HEK293 (cell line): ENCODE measurements around the gene ZNF385D.

Experiments
- CTCF ChIP-seq: fragments of 450-650 bp; formaldehyde crosslinking; IDR thresholded peaks from 2 replicates; pipeline ENCODE4 v1.5.1; 2016; ENCODE audit warnings: missing biosample characterization, missing genetic modification characterization
- HOXA7 ChIP-seq: sonication (generic); formaldehyde crosslinking; IDR thresholded peaks from 2 replicates; pipeline ENCODE4 v1.8.1; 2022; ENCODE audit warnings: missing genetic modification reagents, borderline replicate concordance
- KLF17 ChIP-seq: fragments of 450-650 bp; formaldehyde crosslinking; IDR thresholded peaks from 2 replicates; pipeline ENCODE4 v1.5.1; 2016; ENCODE audit warnings: missing biosample characterization, missing genetic modification characterization
- SETDB1 ChIP-seq: IDR thresholded peaks from one replicate; pipeline ENCODE4 v1.6.1; 2017; ENCODE audit warnings: mild to moderate bottlenecking, low read length, moderate library complexity, mixed read lengths; ENCODE audit not compliant: insufficient read length
- YY1 ChIP-seq: fragments of 450-650 bp; formaldehyde crosslinking; IDR thresholded peaks from 2 replicates; pipeline ENCODE4 v1.5.1; 2018; ENCODE audit warnings: missing biosample characterization, missing genetic modification characterization
- ZBTB7A ChIP-seq: fragments of 450-650 bp; formaldehyde crosslinking; IDR thresholded peaks from 2 replicates; pipeline ENCODE4 v1.5.1; 2016; ENCODE audit warnings: low read depth, missing biosample characterization, missing genetic modification characterization
- ZFP41 ChIP-seq: fragments of 450-650 bp; formaldehyde crosslinking; IDR thresholded peaks from 2 replicates; pipeline ENCODE4 v1.5.1; 2016; ENCODE audit warnings: missing biosample characterization, missing genetic modification characterization, borderline replicate concordance
- ZNF133 ChIP-seq: fragments of 450-650 bp; formaldehyde crosslinking; IDR thresholded peaks from 2 replicates; pipeline ENCODE4 v1.5.1; 2016; ENCODE audit warnings: missing biosample characterization, missing genetic modification characterization
- ZNF398 ChIP-seq: fragments of 450-650 bp; formaldehyde crosslinking; IDR thresholded peaks from 2 replicates; pipeline ENCODE4 v1.5.1; 2017; ENCODE audit warnings: missing biosample characterization, missing genetic modification characterization
- ZNF530 ChIP-seq: fragments of 450-650 bp; formaldehyde crosslinking; IDR thresholded peaks from 2 replicates; pipeline ENCODE4 v1.5.1; 2016; ENCODE audit warnings: low read depth, missing biosample characterization, missing genetic modification characterization

GRCh38 chr3:21436835-21437234 is 314.2 kb downstream of the ZNF385D start:
- no peak for TF ChIP-seq ZNF530 (tag by site-specific recombination)
- TF ChIP-seq YY1, result no peak
- TF ChIP-seq SETDB1, result no peak
- no peak for TF ChIP-seq CTCF (tag by site-specific recombination)
- TF ChIP-seq HOXA7 (CRISPR knock-in tag), result no peak
- TF ChIP-seq KLF17, result no peak
- TF ChIP-seq ZNF133 (tag by site-specific recombination), result no peak
- no peak for TF ChIP-seq ZBTB7A (tag by site-specific recombination)
- no peak for TF ChIP-seq ZFP41
- TF ChIP-seq ZNF398 (tag by site-specific recombination), result no peak
